ENCODE data around the gene RGS11.
"Not testable (repeated sequence)": the region's sequence is repeated elsewhere in the genome, so short reads cannot be mapped to it uniquely, and the experiment has no call there.

Gene RGS11

GRCh38 chr16:268141-269053 lies 7.3 kb downstream of the RGS11 start:
- Histone ChIP-seq H3K36me3 (ENCODE audit: control insufficient read depth, insufficient read depth, low read length) (peaks cover 6% of the 10 kb centered on the region), H3K4me3 (ENCODE audit: extremely low read depth, insufficient read depth, low read length, poor library complexity, severe bottlenecking) (no peak overlapping the region), H3K27ac (ENCODE audit: low read depth, low read length, severe bottlenecking) (no peak overlapping the region), H3K9me3 (ENCODE audit: control insufficient read depth, low read length) (no peaks in the 10 kb centered on the region), H3K4me1 (ENCODE audit: control insufficient read depth, insufficient read depth, low read length, poor library complexity, severe bottlenecking) (no peaks in the 10 kb centered on the region)
- WGBS, 2 experiments (ENCODE audit: insufficient coverage in 2 of 2), result 85 to 91% methylated on average over 28 to 35 of the region's 40 CpGs

DNA sequence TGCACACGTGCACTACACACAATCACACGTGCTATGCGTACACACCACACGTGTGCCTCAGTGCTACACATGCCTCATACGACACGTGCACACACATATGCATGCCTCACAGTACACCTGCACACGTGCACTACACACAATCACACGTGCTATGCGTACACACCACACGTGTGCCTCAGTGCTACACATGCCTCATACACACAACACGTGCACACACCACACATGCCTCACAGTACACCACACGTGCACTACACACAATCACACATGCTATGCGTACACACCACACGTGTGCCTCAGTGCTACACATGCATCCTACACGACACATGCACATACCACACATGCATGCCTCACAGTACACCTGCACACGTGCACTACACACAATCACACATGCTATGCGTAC lies 8.2 kb downstream of the RGS11 start:
- H3K4me3 ChIP-seq (ENCODE audit: extremely low read depth, insufficient read depth, low read length, poor library complexity, severe bottlenecking); H3K27ac ChIP-seq (ENCODE audit: low read depth, low read length, severe bottlenecking); H3K9me3 ChIP-seq (ENCODE audit: control insufficient read depth, low read length); H3K4me1 ChIP-seq (ENCODE audit: control insufficient read depth, insufficient read depth, low read length, poor library complexity, severe bottlenecking): not testable (repeated sequence)
- H3K36me3 ChIP-seq (ENCODE audit: control insufficient read depth, insufficient read depth, low read length), result peaks cover 12% of the 10 kb centered on the region
- WGBS, 2 experiments (ENCODE audit: insufficient coverage in 2 of 2), result 93 to 94% methylated on average over 15 to 17 of the region's 17 CpGs

GRCh38 chr16:266258-267164 lies 9.2 kb downstream of the RGS11 start:
- WGBS, 2 experiments (ENCODE audit: insufficient coverage in 2 of 2), result 86 to 88% methylated on average over 16 to 23 of the region's 25 CpGs
- Histone ChIP-seq H3K27ac (ENCODE audit: low read depth, low read length, severe bottlenecking) (no peak overlapping the region), H3K36me3 (ENCODE audit: control insufficient read depth, insufficient read depth, low read length) (peaks cover 16% of the 10 kb centered on the region), H3K4me1 (ENCODE audit: control insufficient read depth, insufficient read depth, low read length, poor library complexity, severe bottlenecking) (no peaks in the 10 kb centered on the region), H3K9me3 (ENCODE audit: control insufficient read depth, low read length) (no peaks in the 10 kb centered on the region), H3K4me3 (ENCODE audit: extremely low read depth, insufficient read depth, low read length, poor library complexity, severe bottlenecking) (no peak overlapping the region)

- Histone ChIP-seq H3K36me3 (ENCODE audit: control insufficient read depth, insufficient read depth, low read length) (peaks cover 19% of the 10 kb centered on the region), H3K9me3 (ENCODE audit: control insufficient read depth, low read length) (no peaks in the 10 kb centered on the region), H3K27ac (ENCODE audit: low read depth, low read length, severe bottlenecking) (no peak overlapping the region), H3K4me1 (ENCODE audit: control insufficient read depth, insufficient read depth, low read length, poor library complexity, severe bottlenecking) (no peaks in the 10 kb centered on the region), H3K4me3 (ENCODE audit: extremely low read depth, insufficient read depth, low read length, poor library complexity, severe bottlenecking) (no peak overlapping the region)
- WGBS, 2 experiments (ENCODE audit: insufficient coverage in 2 of 2), result 91 to 92% methylated on average over 5 to 12 of the region's 12 CpGs
These were observed 10.0 kb downstream of the RGS11 start for GRCh38 chr16:265711-266110.

- Histone ChIP-seq H3K36me3 (ENCODE audit: control insufficient read depth, insufficient read depth, low read length) (peaks cover 22% of the 10 kb centered on the region), H3K27ac (ENCODE audit: low read depth, low read length, severe bottlenecking) (no peak overlapping the region)
- WGBS, 2 experiments (ENCODE audit: insufficient coverage in 2 of 2), result 88 to 92% methylated on average over 12 to 13 of the region's 14 CpGs
These were observed 10.7 kb downstream of the RGS11 start for GRCh38 chr16:265002-265529.

DNA sequence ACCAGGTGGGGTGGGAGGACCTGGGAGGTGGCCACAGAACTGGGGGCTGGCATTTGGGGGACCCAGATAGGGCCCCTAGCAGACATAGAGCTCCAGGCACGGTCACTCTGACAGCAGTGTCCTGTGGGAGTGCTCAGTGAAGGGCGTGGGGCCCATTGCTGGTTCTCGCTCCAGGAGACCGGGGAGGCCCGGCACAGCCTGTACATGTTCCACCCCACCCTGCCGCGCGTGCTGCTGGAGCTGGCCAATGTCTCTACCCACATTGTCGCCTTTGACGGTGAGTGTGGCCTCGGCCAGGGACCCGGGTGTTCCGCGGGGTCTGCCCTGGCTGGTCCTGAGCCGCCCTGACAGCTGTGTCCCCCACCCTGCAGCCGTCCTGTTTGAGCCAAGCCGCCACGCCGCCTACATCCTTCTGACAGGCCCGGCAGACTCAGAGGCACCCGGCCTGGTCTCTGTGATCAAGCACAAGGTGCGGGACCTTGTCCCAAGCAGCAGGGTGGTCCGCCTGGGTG lies 11.2 kb downstream of the RGS11 start:
- Histone ChIP-seq H3K4me3 (ENCODE audit: extremely low read depth, insufficient read depth, low read length, poor library complexity, severe bottlenecking) (no peak overlapping the region), H3K4me1 (ENCODE audit: control insufficient read depth, insufficient read depth, low read length, poor library complexity, severe bottlenecking) (no peaks in the 10 kb centered on the region), H3K27ac (ENCODE audit: low read depth, low read length, severe bottlenecking) (no peak overlapping the region), H3K9me3 (ENCODE audit: control insufficient read depth, low read length) (no peaks in the 10 kb centered on the region), H3K36me3 (ENCODE audit: control insufficient read depth, insufficient read depth, low read length) (peaks cover 28% of the 10 kb centered on the region)
- 94 to 95% methylated on average over 22 to 23 of the region's 23 CpGs for WGBS, 2 experiments (ENCODE audit: insufficient coverage in 2 of 2)

More at GRCh38 chr16:265002-265529, 10.7 kb downstream of the RGS11 start:
- Histone ChIP-seq H3K9me3 (ENCODE audit: control insufficient read depth, low read length) (no peaks in the 10 kb centered on the region), H3K4me3 (ENCODE audit: extremely low read depth, insufficient read depth, low read length, poor library complexity, severe bottlenecking) (no peak overlapping the region), H3K4me1 (ENCODE audit: control insufficient read depth, insufficient read depth, low read length, poor library complexity, severe bottlenecking) (no peaks in the 10 kb centered on the region)

GRCh38 chr16:263944-264343 lies 11.8 kb downstream of the RGS11 start:
- H3K9me3 ChIP-seq (ENCODE audit: control insufficient read depth, low read length), result no peaks in the 10 kb centered on the region
- WGBS, 2 experiments (ENCODE audit: insufficient coverage in 2 of 2), result 94 to 96% methylated on average over 14 to 17 of the region's 17 CpGs
- no peaks in the 10 kb centered on the region for H3K4me1 ChIP-seq (ENCODE audit: control insufficient read depth, insufficient read depth, low read length, poor library complexity, severe bottlenecking)
- H3K4me3 ChIP-seq (ENCODE audit: extremely low read depth, insufficient read depth, low read length, poor library complexity, severe bottlenecking), result no peak overlapping the region
- H3K27ac ChIP-seq (ENCODE audit: low read depth, low read length, severe bottlenecking), result no peak overlapping the region
- H3K36me3 ChIP-seq (ENCODE audit: control insufficient read depth, insufficient read depth, low read length), result peaks cover 33% of the 10 kb centered on the region

DNA sequence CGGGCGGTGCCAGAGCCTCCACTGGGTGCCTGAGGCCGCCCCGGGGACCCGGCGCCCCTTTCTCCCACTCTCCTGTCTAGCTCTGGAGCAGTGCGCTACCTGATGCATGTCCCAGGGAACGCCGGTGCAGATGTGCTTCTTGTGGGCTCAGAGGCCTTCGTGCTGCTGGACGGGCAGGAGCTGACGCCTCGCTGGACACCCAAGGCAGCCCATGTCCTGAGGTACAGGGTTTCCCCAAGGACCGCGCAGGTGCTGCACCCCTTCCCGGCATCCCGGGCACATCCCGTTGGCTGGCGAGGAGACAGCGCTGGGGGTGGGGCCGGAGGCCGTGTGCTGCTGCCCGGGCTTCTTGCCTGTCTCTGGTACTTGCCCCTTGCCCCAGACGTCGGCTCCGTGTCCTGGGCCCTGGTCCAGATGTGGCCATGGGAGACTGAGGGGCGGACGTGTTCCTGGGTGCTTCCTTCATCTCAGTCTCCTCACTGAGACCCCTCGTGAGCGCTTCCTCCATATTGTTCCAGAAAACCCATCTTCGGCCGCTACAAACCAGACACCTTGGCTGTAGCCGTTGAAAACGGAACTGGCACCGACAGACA lies 12.5 kb downstream of the RGS11 start:
- no peaks in the 10 kb centered on the region for H3K4me1 ChIP-seq (ENCODE audit: control insufficient read depth, insufficient read depth, low read length, poor library complexity, severe bottlenecking)
- peaks cover 33% of the 10 kb centered on the region for H3K36me3 ChIP-seq (ENCODE audit: control insufficient read depth, insufficient read depth, low read length)
- no peak overlapping the region for H3K27ac ChIP-seq (ENCODE audit: low read depth, low read length, severe bottlenecking)
- WGBS, 2 experiments (ENCODE audit: insufficient coverage in 2 of 2), result 95% methylated on average over 33 to 35 of the region's 35 CpGs
- no peak overlapping the region for H3K4me3 ChIP-seq (ENCODE audit: extremely low read depth, insufficient read depth, low read length, poor library complexity, severe bottlenecking)
- no peaks in the 10 kb centered on the region for H3K9me3 ChIP-seq (ENCODE audit: control insufficient read depth, low read length)

DNA sequence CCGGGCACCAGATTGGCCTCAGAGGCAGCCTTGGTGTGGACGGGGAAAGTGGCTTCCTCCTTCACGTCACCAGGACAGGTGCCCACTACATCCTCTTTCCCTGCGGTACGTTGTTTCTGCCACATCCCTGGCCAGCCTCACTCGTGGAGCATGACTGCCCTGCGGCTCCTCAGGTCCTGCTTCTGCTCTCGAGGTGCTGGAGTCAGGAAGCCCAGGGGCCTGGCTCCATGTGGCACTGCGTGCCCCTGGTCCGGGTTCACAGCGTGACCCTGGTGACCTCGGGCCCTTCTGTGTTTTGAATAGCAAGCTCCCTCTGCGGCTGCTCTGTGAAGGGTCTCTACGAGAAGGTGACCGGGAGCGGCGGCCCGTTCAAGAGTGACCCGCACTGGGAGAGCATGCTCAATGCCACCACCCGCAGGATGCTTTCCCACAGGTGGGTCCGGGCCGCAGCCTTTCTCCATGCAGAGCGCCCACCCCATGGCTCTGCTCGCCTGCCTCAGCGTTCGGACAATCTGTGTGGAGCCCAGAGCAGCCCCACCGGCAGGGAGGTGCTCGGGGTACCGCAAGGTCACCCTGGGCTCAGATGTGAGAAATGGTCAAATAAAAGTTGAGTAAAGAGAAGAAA lies 13.5 kb downstream of the RGS11 start:
- peaks cover 33% of the 10 kb centered on the region for H3K36me3 ChIP-seq (ENCODE audit: control insufficient read depth, insufficient read depth, low read length)
- no peaks in the 10 kb centered on the region for H3K4me1 ChIP-seq (ENCODE audit: control insufficient read depth, insufficient read depth, low read length, poor library complexity, severe bottlenecking)
- no peak overlapping the region for H3K4me3 ChIP-seq (ENCODE audit: extremely low read depth, insufficient read depth, low read length, poor library complexity, severe bottlenecking)
- no peak overlapping the region for H3K27ac ChIP-seq (ENCODE audit: low read depth, low read length, severe bottlenecking)
- 93 to 96% methylated on average over 22 to 29 of the region's 29 CpGs for WGBS, 2 experiments (ENCODE audit: insufficient coverage in 2 of 2)
- no peaks in the 10 kb centered on the region for H3K9me3 ChIP-seq (ENCODE audit: control insufficient read depth, low read length)

Data from mesodermal cell (in vitro differentiated cells).